ENCODE results near the gene KAZN.

The KAZN gene

GRCh38 chr1:14694589-14694988, 96.1 kb downstream of the KAZN start:
- H3K9me3 Mint-ChIP-seq, result no peaks in the 10 kb centered on the region
- intact Hi-C loops (cut with micrococcal nuclease), result no loop called here
- H3K27me3 Mint-ChIP-seq, result peaks cover 6% of the 10 kb centered on the region
- H3K27ac Mint-ChIP-seq, result no peak overlapping the region
- no peaks in the 10 kb centered on the region for H3K36me3 Mint-ChIP-seq (ENCODE audit: low read depth)
- H3K4me1 Mint-ChIP-seq (ENCODE audit: low read depth), result no peaks in the 10 kb centered on the region
- H3K4me3 Mint-ChIP-seq, result no peak overlapping the region

- H3K4me3 Mint-ChIP-seq, result no peak overlapping the region
- no peaks in the 10 kb centered on the region for H3K36me3 Mint-ChIP-seq (ENCODE audit: low read depth)
- H3K27me3 Mint-ChIP-seq, result peaks cover 4% of the 10 kb centered on the region
- no peaks in the 10 kb centered on the region for H3K9me3 Mint-ChIP-seq
- intact Hi-C loops (cut with micrococcal nuclease), result no loop called here
- no peaks in the 10 kb centered on the region for H3K4me1 Mint-ChIP-seq (ENCODE audit: low read depth)
- no peak overlapping the region for H3K27ac Mint-ChIP-seq
These were observed 98.3 kb downstream of the KAZN start for GRCh38 chr1:14696761-14697160.

GRCh38 chr1:14697353-14697752, 98.9 kb downstream of the KAZN start:
- Mint-ChIP-seq H3K9me3 (no peaks in the 10 kb centered on the region), H3K27me3 (peaks cover 4% of the 10 kb centered on the region), H3K4me1 (ENCODE audit: low read depth) (no peaks in the 10 kb centered on the region), H3K4me3 (no peak overlapping the region), H3K27ac (no peak overlapping the region), H3K36me3 (ENCODE audit: low read depth) (no peaks in the 10 kb centered on the region)
- intact Hi-C loops (cut with micrococcal nuclease), result no loop called here

- Mint-ChIP-seq H3K4me1 (ENCODE audit: low read depth) (no peaks in the 10 kb centered on the region), H3K9me3 (peaks cover 8% of the 10 kb centered on the region), H3K36me3 (ENCODE audit: low read depth) (no peaks in the 10 kb centered on the region), H3K4me3 (no peak overlapping the region), H3K27ac (no peak overlapping the region), H3K27me3 (peaks cover 4% of the 10 kb centered on the region)
- intact Hi-C loops (cut with micrococcal nuclease), result no loop called here
These were observed 99.8 kb downstream of the KAZN start for GRCh38 chr1:14698314-14698713.

DNA sequence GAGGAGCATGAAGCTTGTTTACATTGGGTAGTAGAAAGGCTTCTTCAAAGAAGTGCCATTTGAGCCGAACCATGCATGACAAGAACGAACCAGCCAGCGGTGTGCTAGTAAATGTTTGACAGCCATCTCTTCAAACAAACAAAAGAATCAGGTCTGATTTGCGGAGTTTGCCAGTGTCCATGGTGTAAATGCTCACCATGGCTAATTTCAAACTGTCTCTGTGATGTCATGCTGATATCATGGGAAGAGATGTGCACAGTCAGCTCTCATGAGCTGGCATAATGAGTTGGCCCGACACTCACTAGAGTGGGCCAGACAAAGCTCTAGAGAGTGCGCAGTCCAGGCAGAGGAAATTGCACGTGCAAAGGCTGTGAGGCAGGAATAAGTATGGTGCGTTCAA, 101.1 kb downstream of the KAZN start:
- H3K4me1 Mint-ChIP-seq (ENCODE audit: low read depth), result no peaks in the 10 kb centered on the region
- no peak overlapping the region for H3K27ac Mint-ChIP-seq
- H3K27me3 Mint-ChIP-seq, result peaks cover 4% of the 10 kb centered on the region
- intact Hi-C loops (cut with micrococcal nuclease), result no loop called here
- H3K36me3 Mint-ChIP-seq (ENCODE audit: low read depth), result no peaks in the 10 kb centered on the region
- H3K9me3 Mint-ChIP-seq, result peaks cover 16% of the 10 kb centered on the region
- H3K4me3 Mint-ChIP-seq, result no peak overlapping the region

DNA sequence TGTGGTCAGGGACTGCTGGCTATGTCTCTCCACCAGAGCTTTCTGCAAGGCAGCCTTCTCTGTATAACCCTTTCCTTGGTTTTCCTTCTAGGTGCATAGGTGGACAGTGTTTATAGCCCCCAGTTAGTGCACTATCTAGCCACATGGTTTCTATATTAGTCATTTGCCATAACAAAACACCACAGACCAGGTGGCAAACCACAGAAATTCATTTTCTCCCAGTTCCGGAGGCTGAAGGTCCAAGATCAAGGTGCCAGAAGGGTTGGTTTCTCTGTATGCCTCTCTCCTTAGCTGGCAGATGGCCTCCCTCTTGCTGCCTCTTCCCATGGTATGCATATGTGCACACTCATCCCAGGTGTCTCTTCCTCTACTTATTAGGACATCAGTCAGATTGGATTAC, 106.4 kb downstream of the KAZN start:
- intact Hi-C loops (cut with micrococcal nuclease), result no loop called here
- Mint-ChIP-seq H3K27ac (no peak overlapping the region), H3K4me1 (ENCODE audit: low read depth) (no peaks in the 10 kb centered on the region), H3K9me3 (peaks cover 16% of the 10 kb centered on the region), H3K4me3 (no peak overlapping the region), H3K27me3 (peaks cover 4% of the 10 kb centered on the region), H3K36me3 (ENCODE audit: low read depth) (no peaks in the 10 kb centered on the region)

- no peak overlapping the region for H3K4me3 Mint-ChIP-seq
- intact Hi-C loops (cut with micrococcal nuclease), result no loop called here
- H3K36me3 Mint-ChIP-seq (ENCODE audit: low read depth), result no peaks in the 10 kb centered on the region
- H3K27me3 Mint-ChIP-seq, result peaks cover 4% of the 10 kb centered on the region
- peaks cover 16% of the 10 kb centered on the region for H3K9me3 Mint-ChIP-seq
- H3K27ac Mint-ChIP-seq, result no peak overlapping the region
- H3K4me1 Mint-ChIP-seq (ENCODE audit: low read depth), result no peaks in the 10 kb centered on the region
These were observed 107.3 kb downstream of the KAZN start for GRCh38 chr1:14705824-14706223.

- H3K9me3 Mint-ChIP-seq, result peaks cover 16% of the 10 kb centered on the region
- H3K4me3 Mint-ChIP-seq, result no peak overlapping the region
- no peak overlapping the region for H3K27ac Mint-ChIP-seq
- intact Hi-C loops (cut with micrococcal nuclease), result no loop called here
- no peaks in the 10 kb centered on the region for H3K36me3 Mint-ChIP-seq (ENCODE audit: low read depth)
- no peaks in the 10 kb centered on the region for H3K4me1 Mint-ChIP-seq (ENCODE audit: low read depth)
- H3K27me3 Mint-ChIP-seq, result peaks cover 4% of the 10 kb centered on the region
These were observed 108.1 kb downstream of the KAZN start for GRCh38 chr1:14706631-14707030.

GRCh38 chr1:14707531-14708445, 109.3 kb downstream of the KAZN start:
- Mint-ChIP-seq H3K27me3 (peaks cover 4% of the 10 kb centered on the region), H3K4me3 (no peak overlapping the region), H3K4me1 (ENCODE audit: low read depth) (no peaks in the 10 kb centered on the region), H3K27ac (no peak overlapping the region), H3K36me3 (ENCODE audit: low read depth) (no peaks in the 10 kb centered on the region), H3K9me3 (peaks cover 13% of the 10 kb centered on the region)
- intact Hi-C loops (cut with micrococcal nuclease), result no loop called here

DNA sequence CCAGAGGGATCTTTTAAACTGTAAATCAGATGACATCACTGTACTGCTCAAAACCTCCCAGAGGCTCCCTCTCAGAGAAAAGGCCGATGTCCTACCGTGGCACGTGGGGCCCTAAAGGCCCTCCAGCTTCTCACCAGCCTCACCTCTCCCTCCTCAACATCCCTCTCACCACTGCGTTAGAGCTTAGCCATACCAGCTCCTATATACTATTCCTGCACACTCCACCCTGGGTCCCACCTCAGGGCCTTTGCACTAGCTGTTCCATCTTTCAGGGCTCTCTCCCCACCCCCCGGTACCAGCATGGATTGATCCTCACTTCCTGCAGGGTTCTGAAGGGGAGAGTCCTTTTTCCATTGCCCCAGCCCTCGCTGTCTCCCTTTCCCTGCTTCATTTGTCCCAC, 111.8 kb downstream of the KAZN start:
- no peak overlapping the region for H3K4me3 Mint-ChIP-seq
- H3K36me3 Mint-ChIP-seq (ENCODE audit: low read depth), result no peaks in the 10 kb centered on the region

GRCh38 chr1:14712136-14712535, 113.7 kb downstream of the KAZN start:
- Mint-ChIP-seq H3K27ac (no peak overlapping the region), H3K4me1 (ENCODE audit: low read depth) (no peaks in the 10 kb centered on the region)

More for the DNA sequence above, 111.8 kb downstream of the KAZN start:
- Mint-ChIP-seq H3K4me1 (ENCODE audit: low read depth) (no peaks in the 10 kb centered on the region), H3K9me3 (no peaks in the 10 kb centered on the region), H3K27ac (no peak overlapping the region), H3K27me3 (peaks cover 4% of the 10 kb centered on the region)
- intact Hi-C loops (cut with micrococcal nuclease), result no loop called here

DNA sequence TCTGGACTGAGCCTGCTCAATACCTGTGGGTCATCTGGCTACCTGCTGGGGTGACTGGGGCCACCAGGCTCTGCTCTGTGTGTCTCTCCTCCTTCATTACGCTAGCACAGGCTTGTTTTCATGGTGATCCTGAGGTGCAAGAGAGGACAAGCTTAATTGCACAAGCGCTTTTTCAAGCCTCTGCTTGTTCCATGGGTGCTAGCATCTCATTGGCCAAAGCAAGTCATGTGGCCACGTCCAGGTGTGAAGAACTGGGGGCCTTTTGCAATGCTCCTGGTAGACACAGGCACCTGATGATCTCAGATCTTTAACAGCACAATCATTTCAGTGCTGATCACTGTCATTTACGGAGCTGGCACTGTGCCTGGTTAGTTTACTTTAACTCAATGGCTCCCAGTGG, 114.6 kb downstream of the KAZN start:
- H3K36me3 Mint-ChIP-seq (ENCODE audit: low read depth), result no peaks in the 10 kb centered on the region
- no peak overlapping the region for H3K4me3 Mint-ChIP-seq
- no peaks in the 10 kb centered on the region for H3K4me1 Mint-ChIP-seq (ENCODE audit: low read depth)
- H3K27me3 Mint-ChIP-seq, result peaks cover 2% of the 10 kb centered on the region
- H3K9me3 Mint-ChIP-seq, result no peaks in the 10 kb centered on the region
- H3K27ac Mint-ChIP-seq, result no peak overlapping the region
- intact Hi-C loops (cut with micrococcal nuclease), result no loop called here

More at GRCh38 chr1:14712136-14712535, 113.7 kb downstream of the KAZN start:
- Mint-ChIP-seq H3K36me3 (ENCODE audit: low read depth) (no peaks in the 10 kb centered on the region), H3K4me3 (no peak overlapping the region), H3K27me3 (peaks cover 3% of the 10 kb centered on the region), H3K9me3 (no peaks in the 10 kb centered on the region)
- intact Hi-C loops (cut with micrococcal nuclease), result no loop called here

DNA sequence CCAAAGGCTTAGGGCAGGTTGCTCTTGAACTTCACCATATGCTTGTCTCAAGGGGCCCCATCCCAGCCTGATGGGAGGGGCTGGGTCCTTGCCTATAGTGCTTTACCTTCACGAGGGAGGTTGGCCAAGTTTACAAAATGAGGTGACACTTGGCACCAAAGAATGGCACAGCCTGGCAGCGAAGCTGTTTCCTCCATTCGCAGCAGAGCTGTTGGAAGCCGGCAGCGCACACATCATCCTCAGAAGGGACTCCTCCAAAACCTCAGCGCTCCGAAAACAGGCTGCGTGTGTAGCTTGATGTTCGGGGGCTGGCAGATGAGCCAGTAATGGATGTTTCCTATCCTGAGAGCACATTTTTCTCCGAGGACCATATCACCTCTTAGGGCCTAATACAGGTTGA, 116.8 kb downstream of the KAZN start:
- Mint-ChIP-seq H3K9me3 (no peaks in the 10 kb centered on the region), H3K4me3 (no peak overlapping the region)

DNA sequence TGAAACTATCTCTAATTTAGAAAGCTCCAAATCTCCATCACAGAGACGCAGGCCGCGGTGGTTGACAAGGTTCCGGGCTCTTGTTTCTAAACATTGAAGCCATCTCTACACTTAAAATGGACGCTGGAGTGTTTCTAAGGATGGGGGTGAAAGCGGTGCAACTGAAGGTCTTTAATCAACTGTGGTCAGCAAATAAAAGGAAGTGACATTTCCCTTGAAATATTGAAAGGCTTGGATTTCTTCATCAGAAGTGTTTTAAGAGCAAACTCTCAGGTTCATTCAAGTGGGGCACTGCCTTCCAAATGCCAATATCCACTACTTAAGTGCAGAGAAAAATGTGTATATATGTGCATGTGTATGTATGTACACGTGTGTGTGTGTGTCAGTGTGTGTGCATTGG, 117.3 kb downstream of the KAZN start:
- no peaks in the 10 kb centered on the region for H3K4me1 Mint-ChIP-seq (ENCODE audit: low read depth)
- no peaks in the 10 kb centered on the region for H3K9me3 Mint-ChIP-seq
- H3K36me3 Mint-ChIP-seq (ENCODE audit: low read depth), result no peaks in the 10 kb centered on the region
- H3K27ac Mint-ChIP-seq, result no peak overlapping the region
- intact Hi-C loops (cut with micrococcal nuclease), result no loop called here
- H3K4me3 Mint-ChIP-seq, result no peak overlapping the region
- H3K27me3 Mint-ChIP-seq, result peaks cover 6% of the 10 kb centered on the region

More for the DNA sequence above, 116.8 kb downstream of the KAZN start:
- no peak overlapping the region for H3K27ac Mint-ChIP-seq
- intact Hi-C loops (cut with micrococcal nuclease), result no loop called here
- peaks cover 4% of the 10 kb centered on the region for H3K27me3 Mint-ChIP-seq
- no peaks in the 10 kb centered on the region for H3K4me1 Mint-ChIP-seq (ENCODE audit: low read depth)
- no peaks in the 10 kb centered on the region for H3K36me3 Mint-ChIP-seq (ENCODE audit: low read depth)

DNA sequence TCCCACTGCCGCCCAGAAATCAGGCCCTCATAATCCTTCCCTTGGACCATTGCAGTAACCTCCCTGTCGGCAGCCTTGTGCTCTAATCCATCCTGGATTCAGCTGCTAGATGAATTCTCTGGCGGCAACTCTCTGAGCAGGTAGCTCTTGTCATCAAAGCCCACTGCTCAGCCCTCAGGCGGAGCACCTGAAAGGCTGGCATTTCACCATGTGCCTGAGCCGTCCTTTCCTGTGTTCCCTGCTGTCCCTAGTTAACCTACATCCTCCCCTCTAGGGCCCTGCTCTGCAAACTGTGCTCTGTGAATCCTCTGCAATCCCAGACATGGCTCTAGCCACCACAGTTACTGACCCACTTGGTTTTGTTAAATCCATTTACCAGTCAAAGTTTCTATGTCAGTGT, 118.0 kb downstream of the KAZN start:
- Mint-ChIP-seq H3K27ac (no peak overlapping the region), H3K9me3 (no peaks in the 10 kb centered on the region), H3K36me3 (ENCODE audit: low read depth) (no peaks in the 10 kb centered on the region), H3K27me3 (peaks cover 6% of the 10 kb centered on the region), H3K4me3 (no peak overlapping the region), H3K4me1 (ENCODE audit: low read depth) (no peaks in the 10 kb centered on the region)
- intact Hi-C loops (cut with micrococcal nuclease), result no loop called here
